D721Med (cell line): Measurements from ENCODE around the gene TMEM117.
"Not testable (repeated sequence)": the region's sequence is repeated elsewhere in the genome, so short reads cannot be mapped to it uniquely, and the experiment has no call there.

Source experiments
- DNase-seq: peaks from one replicate; pipeline ENCODE4 v3.0.0; 2011; ENCODE audit warnings: low spot score; ENCODE audit not compliant: insufficient read length
- FAIRE-seq: peaks from 2 replicates; lab custom pipeline; 2011; peaks lifted over from hg19 to GRCh38; lab: Jason Lieb, UNC
- CTCF ChIP-seq: IDR thresholded peaks from 2 replicates; pipeline ENCODE4 v1.5.1; 2012; ENCODE audit warnings: mild to moderate bottlenecking, control low read depth; ENCODE audit not compliant: insufficient read depth; ENCODE audit errors: missing control alignments

The TMEM117 gene

GRCh38 chr12:43858096-43858495 is 22.2 kb downstream of the TMEM117 start:
- DNase-seq (no peak), FAIRE-seq (no peak)
- no peak for TF ChIP-seq CTCF

DNA sequence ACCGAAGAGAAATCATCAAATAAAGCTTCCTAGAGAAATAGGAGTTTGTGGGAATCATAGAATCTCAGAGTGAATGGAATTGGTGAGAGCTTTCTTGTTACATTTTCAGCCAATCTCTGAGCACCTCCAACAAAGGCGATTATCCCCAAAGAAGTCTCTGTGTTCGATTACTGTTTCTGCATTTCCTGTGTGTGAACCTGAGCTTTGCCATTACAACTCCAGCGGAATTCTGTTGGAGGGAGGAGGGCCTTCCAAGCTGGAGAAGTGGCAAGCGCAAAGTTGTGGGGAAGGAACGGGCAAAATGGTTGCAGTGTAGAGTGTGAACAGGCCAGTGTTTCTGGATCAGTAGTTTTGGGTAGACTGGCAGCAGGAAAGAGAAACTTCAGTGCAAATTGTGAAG is 23.1 kb downstream of the TMEM117 start:
- no peak for TF ChIP-seq CTCF
- FAIRE-seq (no peak), DNase-seq (no peak)

- no peak for TF ChIP-seq CTCF
- FAIRE-seq (no peak), DNase-seq (no peak)
Measured at GRCh38 chr12:43861015-43861839, 25.3 kb downstream of the TMEM117 start.

GRCh38 chr12:43861840-43862150 is 25.9 kb downstream of the TMEM117 start:
- no peak for TF ChIP-seq CTCF
- FAIRE-seq (no peak), DNase-seq (no peak)

DNA sequence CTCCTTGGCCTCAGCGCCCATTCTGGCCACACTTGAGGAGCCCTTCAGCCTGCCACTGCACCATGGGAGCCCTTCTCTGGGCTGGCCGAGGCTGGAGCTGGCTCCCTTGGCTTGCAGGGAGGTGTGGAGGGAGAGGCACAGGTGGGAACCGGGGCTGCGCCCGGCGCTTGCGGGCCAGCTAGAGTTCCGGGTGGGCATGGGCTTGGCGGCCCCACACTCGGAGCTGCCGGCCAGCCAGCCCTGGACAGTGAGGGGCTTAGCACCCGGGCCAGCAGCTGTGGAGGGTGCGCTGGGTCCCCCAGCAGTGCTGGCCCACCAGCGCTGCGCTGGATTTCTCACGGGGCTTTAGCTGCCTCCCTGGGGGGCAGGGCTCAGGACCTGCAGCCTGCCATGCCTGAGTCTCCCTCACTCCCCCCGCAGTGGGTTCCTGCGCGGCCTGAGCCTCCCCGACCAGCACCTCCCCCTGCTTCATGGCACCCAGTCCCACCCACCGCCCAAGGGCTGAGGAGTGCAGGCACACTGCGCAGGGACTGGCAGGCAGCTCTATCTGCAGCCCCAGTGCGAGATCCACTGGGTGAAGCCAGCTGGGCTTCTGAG is 28.0 kb downstream of the TMEM117 start:
- DNase-seq (no peak), FAIRE-seq (no peak)
- TF ChIP-seq CTCF = no peak

- not testable (repeated sequence) for DNase-seq, FAIRE-seq
Measured at GRCh38 chr12:43864557-43864956, 28.7 kb downstream of the TMEM117 start.

- FAIRE-seq (no peak), DNase-seq (no peak)
- TF ChIP-seq CTCF = no peak
Measured at GRCh38 chr12:43869184-43869583, 33.3 kb downstream of the TMEM117 start.

DNA sequence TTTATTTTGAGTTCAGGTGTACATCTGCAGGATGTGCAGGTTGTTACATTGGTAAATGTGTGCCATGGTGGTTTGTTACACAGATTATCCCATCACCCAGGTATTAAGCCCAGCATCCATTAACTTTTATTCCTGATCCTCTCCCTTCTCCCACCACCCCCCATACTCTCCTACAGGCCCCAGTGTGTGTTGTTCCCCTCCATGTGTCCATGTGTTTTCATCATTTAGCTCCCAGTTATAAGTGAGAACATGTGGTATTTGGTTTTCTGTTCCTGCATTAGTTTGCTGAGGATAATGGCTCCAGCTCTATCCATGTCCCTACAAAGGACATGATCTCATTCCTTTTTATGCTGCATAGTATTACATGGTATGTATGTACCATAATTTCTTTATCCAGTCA is 33.9 kb downstream of the TMEM117 start:
- FAIRE-seq, DNase-seq: not testable (repeated sequence)

DNA sequence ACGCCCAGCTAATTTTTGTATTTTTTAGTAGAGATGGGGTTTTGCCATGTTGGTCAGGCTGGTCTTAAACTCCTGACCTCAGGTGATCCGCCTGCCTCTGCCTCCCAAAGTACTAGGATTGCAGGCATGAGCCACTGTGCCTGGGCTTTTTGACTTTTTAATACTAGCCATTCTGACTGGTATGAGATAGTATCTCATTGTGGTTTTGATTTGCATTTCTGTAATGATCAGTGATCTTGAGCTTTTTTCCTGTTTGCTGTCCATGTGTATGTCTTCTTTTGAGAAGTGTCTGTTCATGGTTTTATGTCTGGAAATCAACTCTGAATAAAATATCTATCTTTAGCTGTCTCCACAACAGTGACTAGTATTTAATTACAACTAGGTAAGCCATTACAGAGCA is 35.4 kb downstream of the TMEM117 start:
- not testable (repeated sequence) for DNase-seq, FAIRE-seq
